Endothelial cell of hepatic sinusoid (primary cell): Measurements from ENCODE around the gene DLD.
"Not testable (repeated sequence)": the region's sequence is repeated elsewhere in the genome, so short reads cannot be mapped to it uniquely, and the experiment has no call there.

Source experiments
- in situ Hi-C: cut with HindIII; loops from 2 replicates; pipeline ENCODE4 v1.10.0; 2017; ENCODE audit warnings: low sequenced_read_pairs

DLD gene

GRCh38 chr7:107914831-107915230, 23.8 kb downstream of the DLD start:
- in situ Hi-C loops = no loop called here

- in situ Hi-C loops = no loop called here
Measured at GRCh38 chr7:107915541-107915940, 24.6 kb downstream of the DLD start.

GRCh38 chr7:107917763-107918651, 27.0 kb downstream of the DLD start:
- in situ Hi-C loops = no loop called here

- in situ Hi-C loops = no loop called here
Measured at GRCh38 chr7:107918948-107919347, 28.0 kb downstream of the DLD start.

- in situ Hi-C loops = no loop called here
Measured at GRCh38 chr7:107920048-107920772, 29.2 kb downstream of the DLD start.

- in situ Hi-C loops = not testable (repeated sequence)
Measured at GRCh38 chr7:107921826-107922225, 30.8 kb downstream of the DLD start.

- in situ Hi-C loops = no loop called here
Measured at GRCh38 chr7:107922886-107923285, 31.9 kb downstream of the DLD start.

GRCh38 chr7:107924841-107925504, 34.0 kb downstream of the DLD start:
- in situ Hi-C loops = no loop called here

- in situ Hi-C loops = no loop called here
Measured at GRCh38 chr7:107926481-107926880, 35.5 kb downstream of the DLD start.

- in situ Hi-C loops = loop anchor here (5.0 kb wide), 1 partner anchor 50 kb away; no protein-coding TSS in a partner anchor
Measured at GRCh38 chr7:107931740-107932515, 40.9 kb downstream of the DLD start.

GRCh38 chr7:107932805-107933204, 41.8 kb downstream of the DLD start:
- in situ Hi-C loops = loop anchor here (5.0 kb wide), 1 partner anchor 49 kb away; no protein-coding TSS in a partner anchor

- in situ Hi-C loops = loop anchor here (5.0 kb wide), 1 partner anchor 49 kb away; no protein-coding TSS in a partner anchor
Measured at GRCh38 chr7:107933386-107934013, 42.5 kb downstream of the DLD start.

GRCh38 chr7:107934991-107935770, 44.2 kb downstream of the DLD start:
- in situ Hi-C loops = loop anchor here (5.0 kb wide), 1 partner anchor 47 kb away; no protein-coding TSS in a partner anchor

GRCh38 chr7:107936312-107936711, 45.3 kb downstream of the DLD start:
- in situ Hi-C loops = no loop called here

- in situ Hi-C loops = no loop called here
Measured at GRCh38 chr7:107937531-107937930, 46.5 kb downstream of the DLD start.

GRCh38 chr7:107938456-107939250, 47.7 kb downstream of the DLD start:
- in situ Hi-C loops = no loop called here

- in situ Hi-C loops = no loop called here
Measured at GRCh38 chr7:107939573-107940489, 48.8 kb downstream of the DLD start.
